HepG2 (cell line): Measurements from ENCODE around the gene NIP7. TPM values are rescaled to one million over a fixed set of nuclear protein-coding genes. Genes with fewer than 3 reads are reported as not detected.
A peak's percentile ranks its signal among the peaks of the same experiment; 100 is the strongest.

ENCODE experiments used
- DPF2 ChIP-seq: sonication (generic); formaldehyde crosslinking; IDR thresholded peaks from 2 replicates; pipeline ENCODE4 v1.4.0; 2020; ENCODE audit warnings: mild to moderate bottlenecking, low read depth, missing genetic modification reagents, borderline replicate concordance
- KAT8 ChIP-seq: IDR thresholded peaks from 2 replicates; pipeline ENCODE4 v1.6.1; 2016; ENCODE audit warnings: missing genetic modification reagents, missing compliant biosample characterization
- MZF1 ChIP-seq: sonication (generic); formaldehyde crosslinking; IDR thresholded peaks from 2 replicates; pipeline ENCODE4 v1.8.1; 2023; ENCODE audit warnings: mild to moderate bottlenecking, missing genetic modification reagents, borderline replicate concordance
- NCOA5 ChIP-seq: sonication (generic); formaldehyde crosslinking; IDR thresholded peaks from 2 replicates; pipeline ENCODE4 v1.4.0; 2020; ENCODE audit warnings: missing genetic modification reagents
- RBAK ChIP-seq: sonication (generic); formaldehyde crosslinking; IDR thresholded peaks from 2 replicates; pipeline ENCODE4 v1.5.1; 2020; ENCODE audit warnings: mild to moderate bottlenecking, missing genetic modification reagents
- SKI ChIP-seq: fragments of 450-650 bp; IDR thresholded peaks from one replicate; pipeline ENCODE4 v1.6.1; 2018; ENCODE audit warnings: mild to moderate bottlenecking; ENCODE audit not compliant: partially characterized antibody
- SP2 ChIP-seq: sonication (generic); formaldehyde crosslinking; IDR thresholded peaks from 2 replicates; pipeline ENCODE4 v1.5.1; 2020; ENCODE audit warnings: mild to moderate bottlenecking, missing genetic modification reagents
- TGIF2 ChIP-seq: IDR thresholded peaks from 2 replicates; pipeline ENCODE4 v1.6.1; 2016; ENCODE audit warnings: control low read depth, missing compliant biosample characterization
- ZFP37 ChIP-seq: sonication (generic); formaldehyde crosslinking; IDR thresholded peaks from 2 replicates; pipeline ENCODE4 v1.4.0; 2020; ENCODE audit warnings: missing genetic modification reagents, borderline replicate concordance
- ZNF383 ChIP-seq: sonication (generic); formaldehyde crosslinking; IDR thresholded peaks from 2 replicates; pipeline ENCODE4 v1.4.0; 2020; ENCODE audit warnings: missing genetic modification reagents, mild to moderate bottlenecking, borderline replicate concordance
- ZNF543 ChIP-seq: sonication (generic); formaldehyde crosslinking; IDR thresholded peaks from 2 replicates; pipeline ENCODE4 v1.4.0; 2020; ENCODE audit warnings: mild to moderate bottlenecking, missing genetic modification reagents
- ZNF563 ChIP-seq: sonication (generic); formaldehyde crosslinking; IDR thresholded peaks from 2 replicates; pipeline ENCODE4 v1.8.0; 2022; ENCODE audit warnings: mild to moderate bottlenecking, moderate library complexity, missing genetic modification reagents
- ZNF616 ChIP-seq: sonication (generic); formaldehyde crosslinking; IDR thresholded peaks from 2 replicates; pipeline ENCODE4 v1.5.0; 2020; ENCODE audit warnings: low read depth, mild to moderate bottlenecking, missing genetic modification reagents
- ZNF652 ChIP-seq: IDR thresholded peaks from 2 replicates; pipeline ENCODE4 v1.6.1; 2016; ENCODE audit warnings: low read depth, borderline replicate concordance
- ZNF776 ChIP-seq: sonication (generic); formaldehyde crosslinking; IDR thresholded peaks from 2 replicates; pipeline ENCODE4 v1.4.0; 2020; ENCODE audit warnings: mild to moderate bottlenecking, missing genetic modification reagents
- polyA plus RNA-seq, 8 experiments: library from polyadenylated mRNA; depleted of rRNA in 3 of 8; stranded (reverse) in 7 of 8; unstranded in 1 of 8; fragments of >200 nt; fragmentation: Illumina TruSeq in 4 of 8; extraction: Trizol in 4 of 8; gene quantifications; 2 replicates each; pipeline versions ENCODE4 v1.2.1 to v1.2.3, GENCODE V29; 2011 to 2016; ENCODE audit warnings: low read depth in 4 of 8, missing spikeins in 1 of 8, mixed read lengths in 1 of 8; ENCODE audit not compliant: insufficient read depth in 1 of 8
- total RNA-seq, 5 experiments: library from RNA; depleted of rRNA; stranded (reverse); fragments of >200 nt; fragmentation: Illumina TruSeq; extraction: Trizol; gene quantifications; 2 replicates each; pipeline ENCODE4 v1.2.3, GENCODE V29; 2016; ENCODE audit warnings: low read depth in 1 of 5
- TF ChIP-seq, protein P1 (sequence below): sonication (generic); formaldehyde crosslinking; IDR thresholded peaks from 2 replicates; pipeline ENCODE4 v1.4.0; 2020; ENCODE audit warnings: missing genetic modification reagents
- TF ChIP-seq, protein P2 (sequence below): sonication (generic); formaldehyde crosslinking; IDR thresholded peaks from 2 replicates; pipeline ENCODE4 v1.9.0; 2021; ENCODE audit warnings: mild to moderate bottlenecking, missing genetic modification reagents
- TF ChIP-seq, protein P3 (sequence below): sonication (generic); formaldehyde crosslinking; IDR thresholded peaks from 2 replicates; pipeline ENCODE4 v1.5.1; 2020; ENCODE audit warnings: mild to moderate bottlenecking, missing genetic modification reagents, borderline replicate concordance

Gene NIP7
- total and polyA plus RNA-seq, 2 of the 13 experiments (the other 11 are each of a cell fraction or from before 2014, with no cell fraction given) = 15.3 to 114 TPM

DNA sequence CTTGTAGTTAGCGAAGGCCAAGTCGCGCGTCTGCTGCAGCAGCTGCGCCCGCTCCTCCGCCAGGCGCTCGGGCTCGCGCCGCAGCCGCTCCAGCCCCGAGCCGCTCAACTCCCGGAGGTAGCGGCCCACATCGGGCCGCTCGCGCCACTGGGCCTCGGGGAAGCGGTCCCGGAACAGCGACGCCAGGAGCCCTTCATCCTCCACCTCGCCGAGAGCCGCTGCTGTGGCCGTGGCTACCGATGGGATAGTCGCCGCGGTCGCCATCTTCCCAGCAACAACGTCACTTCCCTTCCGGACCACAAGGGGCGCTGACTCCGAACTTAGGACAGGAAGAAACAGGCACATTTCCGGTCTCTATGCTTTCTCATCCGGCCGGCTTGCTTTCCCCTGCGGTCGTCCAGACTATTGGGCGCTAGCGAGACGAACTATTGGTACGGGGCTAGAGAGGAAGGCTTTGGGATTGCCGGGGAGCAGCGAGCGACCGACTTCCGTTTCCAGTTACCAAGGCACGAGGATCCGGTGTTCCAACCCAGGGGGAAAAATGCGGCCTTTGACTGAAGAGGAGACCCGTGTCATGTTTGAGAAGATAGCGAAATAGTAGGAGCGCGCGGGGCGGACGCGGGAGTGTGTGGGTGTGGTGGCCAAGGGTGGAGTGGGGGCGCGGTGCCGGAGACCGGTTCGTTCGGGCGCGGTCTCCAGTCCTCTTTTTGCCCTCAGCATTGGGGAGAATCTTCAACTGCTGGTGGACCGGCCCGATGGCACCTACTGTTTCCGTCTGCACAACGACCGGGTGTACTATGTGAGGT, at the start of gene NIP7, which contains the start of gene COG8 (continued):
- TF ChIP-seq, protein P1, sequence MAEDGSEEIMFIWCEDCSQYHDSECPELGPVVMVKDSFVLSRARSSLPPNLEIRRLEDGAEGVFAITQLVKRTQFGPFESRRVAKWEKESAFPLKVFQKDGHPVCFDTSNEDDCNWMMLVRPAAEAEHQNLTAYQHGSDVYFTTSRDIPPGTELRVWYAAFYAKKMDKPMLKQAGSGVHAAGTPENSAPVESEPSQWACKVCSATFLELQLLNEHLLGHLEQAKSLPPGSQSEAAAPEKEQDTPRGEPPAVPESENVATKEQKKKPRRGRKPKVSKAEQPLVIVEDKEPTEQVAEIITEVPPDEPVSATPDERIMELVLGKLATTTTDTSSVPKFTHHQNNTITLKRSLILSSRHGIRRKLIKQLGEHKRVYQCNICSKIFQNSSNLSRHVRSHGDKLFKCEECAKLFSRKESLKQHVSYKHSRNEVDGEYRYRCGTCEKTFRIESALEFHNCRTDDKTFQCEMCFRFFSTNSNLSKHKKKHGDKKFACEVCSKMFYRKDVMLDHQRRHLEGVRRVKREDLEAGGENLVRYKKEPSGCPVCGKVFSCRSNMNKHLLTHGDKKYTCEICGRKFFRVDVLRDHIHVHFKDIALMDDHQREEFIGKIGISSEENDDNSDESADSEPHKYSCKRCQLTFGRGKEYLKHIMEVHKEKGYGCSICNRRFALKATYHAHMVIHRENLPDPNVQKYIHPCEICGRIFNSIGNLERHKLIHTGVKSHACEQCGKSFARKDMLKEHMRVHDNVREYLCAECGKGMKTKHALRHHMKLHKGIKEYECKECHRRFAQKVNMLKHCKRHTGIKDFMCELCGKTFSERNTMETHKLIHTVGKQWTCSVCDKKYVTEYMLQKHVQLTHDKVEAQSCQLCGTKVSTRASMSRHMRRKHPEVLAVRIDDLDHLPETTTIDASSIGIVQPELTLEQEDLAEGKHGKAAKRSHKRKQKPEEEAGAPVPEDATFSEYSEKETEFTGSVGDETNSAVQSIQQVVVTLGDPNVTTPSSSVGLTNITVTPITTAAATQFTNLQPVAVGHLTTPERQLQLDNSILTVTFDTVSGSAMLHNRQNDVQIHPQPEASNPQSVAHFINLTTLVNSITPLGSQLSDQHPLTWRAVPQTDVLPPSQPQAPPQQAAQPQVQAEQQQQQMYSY (CRISPR knock-in tag) = peak; percentile 74
- TF ChIP-seq MZF1 (CRISPR knock-in tag) (0 out of 2 replicates have a peak, but pooled peaks have one; percentile 53), ZNF616 (CRISPR knock-in tag) (0 out of 2 replicates have a peak, but pooled peaks have one; percentile 20), ZNF652 (CRISPR knock-in tag) (peak; percentile 23), NCOA5 (CRISPR knock-in tag) (peak; percentile 69; the same call in 1 of the 2 replicates), DPF2 (CRISPR knock-in tag) (no peak), KAT8 (peak; percentile 98), ZNF543 (peak; percentile 65; the same call in 1 of the 2 replicates), ZNF776 (peak; percentile 81; the same call in 1 of the 2 replicates), ZFP37 (CRISPR knock-in tag) (peak; percentile 88; the same call in 1 of the 2 replicates), ZNF563 (CRISPR knock-in tag) (peak; percentile 96), SKI (peak; percentile 84), ZNF383 (CRISPR knock-in tag) (peak; percentile 32; the same call in 1 of the 2 replicates), TGIF2 (CRISPR knock-in tag) (peak; percentile 44; the same call in 1 of the 2 replicates), SP2 (CRISPR knock-in tag) (peak; percentile 65; the same call in 1 of the 2 replicates), RBAK (CRISPR knock-in tag) (no peak)
- TF ChIP-seq, protein P2, sequence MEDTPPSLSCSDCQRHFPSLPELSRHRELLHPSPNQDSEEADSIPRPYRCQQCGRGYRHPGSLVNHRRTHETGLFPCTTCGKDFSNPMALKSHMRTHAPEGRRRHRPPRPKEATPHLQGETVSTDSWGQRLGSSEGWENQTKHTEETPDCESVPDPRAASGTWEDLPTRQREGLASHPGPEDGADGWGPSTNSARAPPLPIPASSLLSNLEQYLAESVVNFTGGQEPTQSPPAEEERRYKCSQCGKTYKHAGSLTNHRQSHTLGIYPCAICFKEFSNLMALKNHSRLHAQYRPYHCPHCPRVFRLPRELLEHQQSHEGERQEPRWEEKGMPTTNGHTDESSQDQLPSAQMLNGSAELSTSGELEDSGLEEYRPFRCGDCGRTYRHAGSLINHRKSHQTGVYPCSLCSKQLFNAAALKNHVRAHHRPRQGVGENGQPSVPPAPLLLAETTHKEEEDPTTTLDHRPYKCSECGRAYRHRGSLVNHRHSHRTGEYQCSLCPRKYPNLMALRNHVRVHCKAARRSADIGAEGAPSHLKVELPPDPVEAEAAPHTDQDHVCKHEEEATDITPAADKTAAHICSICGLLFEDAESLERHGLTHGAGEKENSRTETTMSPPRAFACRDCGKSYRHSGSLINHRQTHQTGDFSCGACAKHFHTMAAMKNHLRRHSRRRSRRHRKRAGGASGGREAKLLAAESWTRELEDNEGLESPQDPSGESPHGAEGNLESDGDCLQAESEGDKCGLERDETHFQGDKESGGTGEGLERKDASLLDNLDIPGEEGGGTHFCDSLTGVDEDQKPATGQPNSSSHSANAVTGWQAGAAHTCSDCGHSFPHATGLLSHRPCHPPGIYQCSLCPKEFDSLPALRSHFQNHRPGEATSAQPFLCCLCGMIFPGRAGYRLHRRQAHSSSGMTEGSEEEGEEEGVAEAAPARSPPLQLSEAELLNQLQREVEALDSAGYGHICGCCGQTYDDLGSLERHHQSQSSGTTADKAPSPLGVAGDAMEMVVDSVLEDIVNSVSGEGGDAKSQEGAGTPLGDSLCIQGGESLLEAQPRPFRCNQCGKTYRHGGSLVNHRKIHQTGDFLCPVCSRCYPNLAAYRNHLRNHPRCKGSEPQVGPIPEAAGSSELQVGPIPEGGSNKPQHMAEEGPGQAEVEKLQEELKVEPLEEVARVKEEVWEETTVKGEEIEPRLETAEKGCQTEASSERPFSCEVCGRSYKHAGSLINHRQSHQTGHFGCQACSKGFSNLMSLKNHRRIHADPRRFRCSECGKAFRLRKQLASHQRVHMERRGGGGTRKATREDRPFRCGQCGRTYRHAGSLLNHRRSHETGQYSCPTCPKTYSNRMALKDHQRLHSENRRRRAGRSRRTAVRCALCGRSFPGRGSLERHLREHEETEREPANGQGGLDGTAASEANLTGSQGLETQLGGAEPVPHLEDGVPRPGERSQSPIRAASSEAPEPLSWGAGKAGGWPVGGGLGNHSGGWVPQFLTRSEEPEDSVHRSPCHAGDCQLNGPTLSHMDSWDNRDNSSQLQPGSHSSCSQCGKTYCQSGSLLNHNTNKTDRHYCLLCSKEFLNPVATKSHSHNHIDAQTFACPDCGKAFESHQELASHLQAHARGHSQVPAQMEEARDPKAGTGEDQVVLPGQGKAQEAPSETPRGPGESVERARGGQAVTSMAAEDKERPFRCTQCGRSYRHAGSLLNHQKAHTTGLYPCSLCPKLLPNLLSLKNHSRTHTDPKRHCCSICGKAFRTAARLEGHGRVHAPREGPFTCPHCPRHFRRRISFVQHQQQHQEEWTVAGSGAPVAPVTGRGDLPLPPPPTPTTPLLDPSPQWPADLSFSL (CRISPR knock-in tag) = no peak
- TF ChIP-seq, protein P3, sequence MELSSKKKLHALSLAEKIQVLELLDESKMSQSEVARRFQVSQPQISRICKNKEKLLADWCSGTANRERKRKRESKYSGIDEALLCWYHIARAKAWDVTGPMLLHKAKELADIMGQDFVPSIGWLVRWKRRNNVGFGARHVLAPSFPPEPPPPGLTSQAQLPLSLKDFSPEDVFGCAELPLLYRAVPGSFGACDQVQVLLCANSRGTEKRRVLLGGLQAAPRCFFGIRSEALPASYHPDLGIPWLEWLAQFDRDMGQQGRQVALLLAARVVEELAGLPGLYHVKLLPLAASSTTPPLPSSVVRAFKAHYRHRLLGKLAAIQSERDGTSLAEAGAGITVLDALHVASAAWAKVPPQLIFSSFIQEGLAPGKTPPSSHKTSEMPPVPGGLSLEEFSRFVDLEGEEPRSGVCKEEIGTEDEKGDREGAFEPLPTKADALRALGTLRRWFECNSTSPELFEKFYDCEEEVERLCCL (CRISPR knock-in tag) = no peak
